Measurements from ENCODE around the gene LRRC37A3.
"Not testable (repeated sequence)": the region's sequence is repeated elsewhere in the genome, so short reads cannot be mapped to it uniquely, and the experiment has no call there.

The LRRC37A3 gene

DNA sequence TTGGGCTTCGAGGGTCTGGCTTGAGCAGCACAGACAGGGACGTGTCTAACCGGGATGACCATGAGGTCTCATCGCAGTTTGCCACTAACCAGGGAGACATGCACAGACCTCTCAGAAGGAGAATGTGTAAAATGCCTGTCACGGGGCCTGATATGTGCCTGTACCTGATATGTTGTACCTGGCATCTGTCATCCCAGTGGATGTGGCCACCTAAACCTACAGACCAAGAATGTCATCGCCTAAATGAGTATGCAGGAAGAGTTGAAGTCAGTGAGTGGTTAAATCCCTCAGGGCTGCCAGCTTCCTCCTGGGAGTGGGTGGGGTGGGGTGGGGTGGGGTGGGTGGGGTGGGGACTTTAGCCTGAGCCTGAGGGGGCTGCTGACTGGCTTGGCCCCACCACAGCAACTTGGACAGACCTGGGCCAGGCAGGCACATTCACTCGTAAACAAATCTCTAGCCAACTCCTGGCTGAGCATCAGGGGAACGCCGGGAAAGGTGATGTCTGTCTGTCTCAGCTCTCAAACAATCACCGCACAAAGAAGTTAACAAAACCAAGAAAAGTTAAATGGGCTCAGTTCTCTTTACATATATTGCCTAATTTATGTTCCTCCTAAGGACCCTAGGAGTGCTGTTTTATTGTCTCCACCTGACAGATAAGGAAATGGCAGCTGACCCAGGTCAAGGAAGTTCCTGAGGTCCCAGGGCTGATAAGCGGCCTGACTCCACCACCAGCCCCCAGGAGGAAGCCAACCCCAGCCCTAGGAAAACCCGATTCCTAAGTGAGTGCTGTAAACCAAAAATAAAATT is 89.3 kb downstream of the LRRC37A3 start:
- not testable (repeated sequence) for DNase-seq

DNA sequence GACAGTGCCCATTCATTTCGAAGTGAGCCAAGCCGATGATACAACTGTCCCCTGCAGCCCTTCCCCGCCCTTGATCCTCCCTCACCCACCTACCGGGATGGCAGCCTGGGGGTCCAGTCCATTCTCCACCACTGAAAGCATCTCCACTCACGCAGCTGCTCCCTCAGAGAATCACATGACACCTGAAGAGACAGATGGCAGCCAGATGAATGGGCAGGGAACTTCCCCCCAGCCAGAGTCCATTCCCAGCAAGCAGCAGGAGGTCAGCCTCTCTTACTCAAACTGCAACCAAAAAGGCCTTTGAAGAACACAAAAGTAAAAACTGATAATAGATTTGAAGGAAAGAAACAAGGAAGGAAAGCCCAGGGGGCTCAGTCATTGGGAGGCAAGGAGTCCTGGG is 90.2 kb downstream of the LRRC37A3 start:
- DNase-seq, result not testable (repeated sequence)

DNA sequence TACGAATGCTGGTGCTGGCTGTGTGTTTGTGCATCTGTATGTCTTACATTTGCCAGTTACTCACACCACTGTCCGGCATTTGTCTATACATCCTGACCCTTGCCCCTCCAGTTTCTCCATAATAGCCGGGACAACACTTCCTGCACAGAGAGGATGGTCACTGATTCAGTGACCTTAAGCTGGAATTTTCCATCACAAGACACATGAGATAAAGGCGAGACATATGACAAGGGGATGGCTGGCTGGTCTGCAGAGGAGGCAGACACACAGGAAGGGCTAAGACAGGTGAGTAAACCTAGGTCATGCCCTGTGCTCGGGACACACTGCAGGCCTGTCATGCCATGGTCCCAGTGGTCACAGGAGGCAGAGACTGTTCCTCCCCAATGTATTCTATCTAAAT is 100.4 kb downstream of the LRRC37A3 start:
- DNase-seq, result not testable (repeated sequence)

DNA sequence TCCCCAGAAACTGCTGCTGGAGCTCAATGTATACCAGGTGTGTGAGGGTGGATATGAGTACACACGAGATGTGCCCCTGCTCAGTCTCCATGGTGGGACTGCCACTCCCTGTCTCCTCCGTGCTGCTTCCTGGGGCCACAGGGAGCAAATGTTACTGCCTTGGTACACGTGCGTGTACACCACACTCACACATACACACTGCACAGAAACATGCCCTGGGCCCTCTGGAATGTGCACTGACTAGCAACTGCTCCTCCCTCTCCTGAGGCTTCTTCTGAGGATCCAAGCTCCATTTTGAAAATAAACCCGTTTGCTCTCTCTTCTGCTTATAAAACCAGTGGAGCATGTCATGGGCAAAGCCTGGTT is 103.5 kb downstream of the LRRC37A3 start:
- not testable (repeated sequence) for DNase-seq

DNA sequence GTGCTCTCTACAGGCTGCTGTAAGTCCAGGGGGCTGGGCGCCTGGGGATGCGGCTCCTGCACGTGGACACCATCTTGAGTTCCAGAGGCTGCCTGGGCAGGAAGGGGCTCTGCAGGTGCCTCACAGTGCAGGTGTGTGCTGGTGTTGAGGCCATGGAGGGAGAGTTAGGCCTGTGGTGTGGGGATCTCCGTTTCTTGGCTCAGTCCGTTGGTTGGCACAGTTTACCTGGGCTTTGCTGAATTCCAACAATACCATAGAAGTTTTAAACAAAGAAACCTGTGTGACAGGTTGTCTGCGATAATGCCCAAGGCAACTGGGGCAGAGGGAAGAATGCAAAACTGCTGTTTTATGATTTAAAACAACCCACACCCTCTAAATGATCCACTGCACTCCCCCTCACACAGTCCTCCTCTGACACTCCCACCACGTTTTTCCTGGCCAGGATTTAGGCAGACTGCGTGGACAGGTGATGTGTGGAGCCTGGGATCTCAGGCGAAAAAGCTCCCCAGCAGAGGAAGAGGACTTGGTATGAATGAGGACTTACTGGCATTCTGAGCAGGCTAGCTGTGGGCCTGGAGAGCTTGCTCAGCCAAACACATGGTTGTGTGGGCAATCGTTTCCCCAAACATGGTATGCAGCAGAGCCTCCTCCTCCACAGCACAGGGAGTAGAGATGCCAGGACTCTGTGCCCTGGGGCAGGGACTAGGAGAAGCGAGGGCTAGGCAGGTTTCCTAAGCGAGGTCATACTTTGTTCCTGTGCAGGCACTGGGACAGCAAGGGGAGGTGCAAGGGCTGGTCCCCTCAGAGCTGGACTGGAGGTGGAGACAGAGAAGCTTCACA is 104.1 kb downstream of the LRRC37A3 start:
- DNase-seq, result not testable (repeated sequence)

DNA sequence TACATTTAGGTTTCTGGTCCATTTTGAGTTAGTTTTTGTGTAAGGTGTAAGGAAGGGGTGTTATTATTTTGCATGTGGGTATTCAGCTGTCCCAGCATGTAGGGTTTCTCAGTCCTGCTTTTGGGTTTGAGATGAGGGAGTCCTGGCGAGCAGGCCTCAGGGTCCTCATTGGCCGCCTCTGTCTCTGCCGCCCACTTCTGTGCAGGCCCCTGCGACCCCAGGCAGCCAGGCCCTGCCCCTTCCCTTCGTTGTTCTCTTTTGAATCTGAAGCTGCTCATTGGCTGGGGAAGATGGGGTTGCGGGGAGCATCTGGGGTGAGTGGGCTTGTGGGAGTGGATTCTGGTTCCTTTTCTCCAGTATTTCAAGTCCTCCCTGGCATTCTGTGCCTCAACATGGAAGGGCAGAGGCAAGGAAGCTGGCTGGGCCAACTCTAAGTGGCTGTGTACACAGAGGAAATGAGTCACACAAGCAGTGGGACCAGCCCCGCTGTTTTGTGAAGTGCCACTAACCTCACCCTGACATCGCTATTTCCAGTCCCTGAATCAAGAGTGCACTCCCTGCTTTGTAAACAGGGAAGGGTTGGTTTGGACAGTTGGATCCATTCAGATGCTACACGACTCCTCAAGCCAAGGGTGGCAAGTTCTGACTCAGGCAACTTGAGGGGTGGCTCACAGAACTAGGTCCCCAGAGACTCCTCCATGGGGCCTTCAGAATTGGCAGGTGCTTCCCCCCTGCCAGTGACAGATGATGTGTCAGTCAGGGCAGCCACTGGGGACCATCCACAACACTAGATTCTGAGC is 110.9 kb downstream of the LRRC37A3 start:
- DNase-seq, result peak; percentile 42

Measured in activated effector memory CD4-positive, alpha-beta T cell treated with Interleukin-2 at 50 U/mL for 16 hours (primary cell).